T-helper 1 cell (primary cell): ENCODE measurements around the gene GALP.
A peak's percentile ranks its signal among the peaks of the same experiment; 100 is the strongest.
"Not testable (repeated sequence)": the region's sequence is repeated elsewhere in the genome, so short reads cannot be mapped to it uniquely, and the experiment has no call there.

Experiments
- DNase-seq, 5 donors: peaks; one replicate each; pipeline ENCODE4 v3.0.0-alpha.2; 2012 to 2020
- total RNA-seq, 4 donors: gene quantifications; one replicate each; lab custom pipeline; 2026; lab: John Stamatoyannopoulos, UW

Gene GALP
- total RNA-seq: 0 reads per million in 4 donors

DNA sequence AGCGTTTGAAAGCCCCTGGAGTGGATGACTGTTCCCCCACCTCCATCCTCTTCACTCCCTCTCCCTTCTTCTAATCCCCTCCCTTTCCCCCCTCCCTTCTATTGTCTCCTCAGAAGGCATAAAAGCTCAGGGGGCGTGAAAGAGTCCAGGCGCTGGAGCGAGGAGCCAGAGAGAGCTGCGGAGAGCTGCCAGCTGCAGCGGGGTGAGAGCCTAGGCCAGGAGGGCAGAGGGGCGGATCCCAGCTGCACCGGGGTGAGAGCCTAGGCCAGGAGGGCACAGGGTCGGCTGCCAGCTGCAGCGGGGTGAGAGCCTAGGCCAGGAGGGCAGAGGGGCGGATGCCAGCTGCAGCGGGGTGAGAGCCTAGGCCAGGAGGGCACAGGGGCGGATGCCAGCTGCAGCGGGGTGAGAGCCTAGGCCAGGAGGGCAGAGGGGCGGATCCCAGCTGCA is at the start of gene GALP:
Gene GALP (plus strand): TSS at position 148 of the 447 bp plus-strand sequence. CDS start 1,101 bp downstream, outside the sequence.
- not testable (repeated sequence) for DNase-seq

DNA sequence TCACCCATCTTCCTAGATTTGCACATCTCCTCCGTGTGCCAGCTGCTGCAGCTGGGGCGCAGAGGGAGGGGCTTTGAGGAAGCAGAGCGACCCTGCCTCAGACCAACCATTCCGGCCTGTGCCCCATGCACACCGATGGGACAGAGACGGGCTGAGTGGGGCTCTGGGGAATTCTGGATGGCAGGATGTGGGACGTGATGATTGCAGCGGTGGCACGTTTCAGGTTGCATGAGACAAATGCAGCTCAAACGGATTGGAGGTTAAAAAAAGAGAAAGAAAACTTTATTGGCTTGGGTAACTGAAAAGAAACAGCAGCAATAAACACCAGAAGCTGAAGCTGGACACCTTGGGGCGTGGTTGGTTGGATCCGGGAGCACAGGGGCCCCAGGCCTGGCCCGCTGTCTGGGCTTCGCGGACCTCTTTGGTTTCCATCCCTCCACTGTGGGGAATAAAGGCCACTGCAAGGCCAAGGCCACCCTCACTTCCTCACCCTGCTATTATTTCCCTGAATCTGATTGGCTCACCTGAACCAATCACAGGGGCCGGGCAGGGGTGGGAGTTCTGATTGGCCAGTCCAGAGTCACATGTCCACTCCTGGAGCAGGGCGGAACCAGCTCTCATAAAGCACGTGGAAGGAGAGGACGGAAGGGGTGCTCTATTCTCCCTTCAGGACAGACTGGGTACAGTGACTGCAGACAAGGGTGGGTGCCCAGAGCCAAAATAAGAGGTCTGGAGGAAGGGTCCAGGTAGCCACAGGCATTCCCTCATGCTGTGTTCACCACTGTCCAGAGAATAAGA is 48.6 kb upstream of the GALP start:
- no peak for DNase-seq

DNA sequence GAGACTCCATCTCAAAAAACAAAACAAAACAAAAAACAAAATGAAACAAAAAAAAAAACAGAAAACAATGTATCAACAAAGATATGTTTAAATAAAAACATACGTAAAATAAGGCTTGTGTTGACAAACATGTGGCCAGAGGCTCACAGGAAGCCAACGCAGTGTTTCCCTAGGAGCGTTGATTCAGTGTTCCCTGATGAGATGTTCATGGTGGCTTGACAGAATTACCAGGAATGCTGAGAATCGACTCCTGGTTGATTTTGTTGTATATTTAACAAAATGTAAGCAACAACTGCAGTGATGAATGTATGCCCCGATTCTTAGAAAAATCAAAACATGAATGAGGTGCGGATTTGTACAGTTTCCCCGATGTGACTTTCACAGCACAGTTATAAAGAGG is 45.8 kb upstream of the GALP start:
- DNase-seq: no peak

DNA sequence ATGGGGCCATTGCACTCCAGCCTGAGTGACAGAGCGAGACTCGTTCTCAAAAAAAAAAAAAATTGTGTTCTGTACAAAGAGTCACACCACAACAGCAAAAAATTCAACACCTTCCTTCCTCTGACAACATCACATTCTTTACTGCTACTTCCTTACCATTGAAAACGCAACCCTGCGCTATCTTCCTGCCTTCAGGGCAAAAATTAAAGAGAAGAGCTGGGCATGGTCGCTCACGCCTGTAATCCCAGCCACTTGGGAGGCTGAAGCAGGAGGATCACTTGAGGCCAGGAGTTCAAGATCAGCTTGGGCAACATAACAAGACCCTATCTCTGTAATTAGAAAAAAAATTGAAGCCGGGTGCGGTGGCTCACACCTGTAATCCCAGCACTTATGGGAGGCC is 44.2 kb upstream of the GALP start:
- no peak for DNase-seq

GRCh38 chr19:56132316-56132822 is 43.4 kb upstream of the GALP start:
- DNase-seq: no peak

DNA sequence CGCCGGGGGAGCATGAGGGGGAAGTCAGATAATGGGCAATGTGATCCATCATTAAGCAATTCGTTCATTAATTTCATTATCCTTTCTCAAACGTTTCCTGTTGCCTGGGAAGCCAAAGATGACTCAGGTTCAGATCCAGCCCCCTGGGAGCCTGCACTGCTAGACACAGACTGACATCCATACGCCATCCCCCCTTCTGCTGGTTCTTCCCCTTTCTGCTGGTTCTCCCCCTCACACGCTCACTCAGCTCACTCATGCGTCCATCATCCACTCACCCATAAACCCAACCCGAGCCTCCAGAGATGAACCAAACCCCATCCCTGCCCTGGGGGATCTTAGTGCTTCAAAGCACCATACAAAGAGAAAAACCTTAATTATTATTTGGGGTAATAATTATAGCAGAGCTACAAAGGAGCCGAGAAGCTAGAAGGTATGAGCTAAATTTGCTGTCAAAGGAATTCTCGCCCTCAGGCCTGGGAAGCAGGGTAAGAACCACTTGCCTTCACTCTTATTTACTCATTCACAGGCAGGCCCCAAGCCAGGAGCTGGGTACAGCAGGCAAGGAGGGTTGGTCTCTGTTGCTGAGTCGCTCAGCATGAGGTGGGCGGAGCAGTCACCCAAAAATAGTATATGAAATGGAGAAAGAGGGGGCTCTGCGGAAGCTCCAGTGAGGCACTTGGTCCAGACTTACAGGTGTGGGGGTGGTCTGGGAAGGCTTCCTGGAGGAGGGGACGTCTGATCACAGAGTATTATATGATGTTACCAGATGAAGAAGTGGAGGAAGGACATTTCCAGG is 41.8 kb upstream of the GALP start:
- DNase-seq: no peak

DNA sequence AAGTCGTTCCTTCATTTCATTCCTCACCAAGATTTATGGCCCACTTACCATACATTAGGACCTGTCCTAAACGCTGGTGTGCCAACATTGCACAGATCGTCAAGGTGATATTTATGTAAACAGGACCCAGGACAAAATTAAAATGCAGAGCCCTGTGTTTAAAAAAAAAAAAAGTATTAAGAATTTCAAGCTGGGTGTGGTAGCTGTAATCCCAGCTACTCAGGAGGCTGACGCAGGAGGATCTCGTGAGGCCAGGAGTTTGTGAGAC is 41.2 kb upstream of the GALP start:
- no peak for DNase-seq

GRCh38 chr19:56136362-56136761 is 39.4 kb upstream of the GALP start:
- DNase-seq: no peak

DNA sequence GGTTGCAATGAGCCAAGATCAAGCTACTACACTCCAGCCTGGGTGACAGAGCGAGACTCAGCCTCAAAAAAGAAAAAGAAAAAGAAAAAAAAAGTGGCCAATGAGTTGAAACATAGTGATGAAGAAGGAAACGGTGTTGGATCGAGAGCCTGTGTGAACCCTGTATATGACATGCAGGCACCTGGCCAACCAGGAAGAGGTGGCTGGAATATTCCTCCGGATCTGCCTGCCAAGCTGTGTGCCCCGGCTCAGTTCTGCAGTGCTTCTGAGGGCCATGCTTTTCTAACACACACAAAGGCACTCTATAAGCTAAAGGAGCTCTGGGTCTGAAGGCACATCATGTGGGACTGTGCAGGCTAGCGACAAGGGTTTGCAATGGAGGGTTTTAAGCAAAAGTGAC is 38.4 kb upstream of the GALP start:
- DNase-seq: no peak

DNA sequence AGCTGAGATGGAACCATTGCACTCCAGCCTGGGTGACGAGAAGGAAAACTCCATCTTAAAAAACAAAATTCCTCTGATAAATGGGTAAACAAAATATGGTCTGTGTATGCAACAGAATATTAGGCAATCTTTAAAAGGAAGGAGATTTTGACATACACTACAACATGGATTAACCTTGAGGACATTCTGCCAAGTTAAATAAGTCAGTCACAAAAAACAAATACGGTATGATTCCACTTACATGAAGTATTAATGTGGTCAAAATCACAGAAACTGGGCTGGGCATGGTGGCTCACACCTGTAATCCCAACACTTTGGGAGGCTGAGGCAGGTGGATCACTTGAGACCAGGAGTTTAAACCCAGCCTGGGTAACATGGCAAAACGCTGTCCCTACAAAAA is 37.7 kb upstream of the GALP start:
- DNase-seq: no peak

GRCh38 chr19:56139847-56140582 is 35.8 kb upstream of the GALP start:
- no peak for DNase-seq

GRCh38 chr19:56140583-56141416 is 35.0 kb upstream of the GALP start, which contains the start of gene ZNF444:
TSS of gene ZNF444 (plus strand) at chr19:56141287. CDS start at chr19:56146912, 5,625 bp downstream.
- peak; percentile 98 to 99 (median 99) for DNase-seq

GRCh38 chr19:56141417-56141993 is 34.3 kb upstream of the GALP start:
- peak in 3 of 5 donors; percentile 23 to 41 (median 29) for DNase-seq

GRCh38 chr19:56142087-56142787 is 33.6 kb upstream of the GALP start:
- DNase-seq: no peak

DNA sequence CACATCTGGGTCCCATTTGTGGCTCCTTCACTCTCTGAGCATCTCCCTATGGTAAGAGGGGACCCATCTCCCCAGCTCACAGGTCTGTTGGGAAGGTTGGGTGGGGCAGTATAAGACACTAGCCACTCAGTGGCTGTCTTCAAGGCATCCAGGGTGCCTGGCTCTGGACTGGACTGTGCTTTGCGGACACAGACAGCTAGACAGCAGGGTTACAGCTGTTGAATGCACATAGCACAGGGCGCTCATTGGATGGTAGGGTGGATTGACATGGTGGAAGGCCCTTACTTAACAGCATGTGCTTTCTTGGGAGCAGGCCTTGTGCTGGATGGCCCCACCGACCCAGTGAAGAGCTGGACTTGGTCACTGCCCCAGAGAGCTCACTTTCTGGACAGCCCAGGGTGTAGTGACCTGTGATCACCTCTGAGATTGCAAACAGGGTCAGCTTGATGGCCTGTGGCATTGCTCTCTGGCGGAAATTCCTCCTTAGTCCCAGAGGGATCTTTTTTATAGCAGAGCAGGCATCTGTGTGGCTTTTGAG is 32.8 kb upstream of the GALP start:
- DNase-seq: no peak

DNA sequence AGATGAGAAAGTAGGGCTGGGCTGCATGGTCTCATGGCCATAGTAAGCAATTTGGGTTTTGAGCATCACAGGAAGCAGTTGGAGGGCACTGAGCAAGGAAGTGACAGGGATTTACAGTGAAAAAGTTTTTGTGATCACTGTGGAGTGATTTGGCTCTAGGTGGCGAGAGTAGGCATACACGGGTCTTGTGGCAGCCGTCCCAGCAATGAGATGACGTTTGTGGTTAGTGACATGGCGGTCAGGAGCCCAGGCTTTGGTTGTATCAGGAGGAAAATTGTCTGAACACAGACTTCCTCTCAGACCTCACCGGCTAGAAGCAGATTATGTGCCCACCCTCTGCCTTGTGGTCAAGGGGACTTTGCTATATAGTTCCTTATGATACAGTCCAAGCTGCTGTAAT is 31.4 kb upstream of the GALP start:
- no peak for DNase-seq

DNA sequence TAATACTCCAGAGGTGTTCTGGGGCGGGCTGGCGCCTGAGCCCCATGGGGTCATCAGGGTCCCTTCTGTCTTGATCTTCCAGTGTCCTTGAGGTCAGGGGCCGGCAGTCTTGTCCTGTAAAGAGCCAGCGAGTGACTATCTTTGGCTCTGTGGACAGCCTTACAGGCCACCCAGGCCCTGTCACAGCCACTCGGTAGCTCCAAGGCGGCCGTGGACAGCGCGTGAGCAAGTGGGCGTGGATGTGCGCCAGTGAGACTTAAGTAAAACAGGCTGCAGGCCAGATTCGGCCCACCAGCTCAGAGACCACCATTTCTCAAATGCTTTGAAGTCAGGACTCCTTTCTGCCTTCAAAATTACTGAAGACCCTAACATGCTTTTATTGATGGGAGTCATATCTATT is 31.0 kb upstream of the GALP start:
- DNase-seq: no peak

DNA sequence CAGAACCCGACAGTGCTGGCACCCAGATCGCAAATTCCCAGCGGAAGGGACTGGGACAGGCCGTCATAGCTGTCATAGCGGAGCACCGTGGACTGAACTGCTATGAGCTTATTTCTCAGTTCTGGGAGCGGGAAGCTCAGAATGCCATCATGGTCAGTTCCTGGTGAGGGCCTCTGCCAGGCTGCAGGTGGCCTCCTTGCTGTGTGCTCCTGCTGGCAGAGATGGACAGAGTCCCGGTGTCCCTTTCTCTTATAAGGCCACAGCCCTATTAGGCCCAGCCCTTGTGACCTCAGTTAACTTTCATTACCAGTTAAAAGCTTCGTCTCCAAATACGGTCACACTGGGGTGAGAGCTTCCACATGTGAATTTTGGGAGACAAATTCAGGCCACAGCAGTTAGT is 30.1 kb upstream of the GALP start:
- DNase-seq: no peak

DNA sequence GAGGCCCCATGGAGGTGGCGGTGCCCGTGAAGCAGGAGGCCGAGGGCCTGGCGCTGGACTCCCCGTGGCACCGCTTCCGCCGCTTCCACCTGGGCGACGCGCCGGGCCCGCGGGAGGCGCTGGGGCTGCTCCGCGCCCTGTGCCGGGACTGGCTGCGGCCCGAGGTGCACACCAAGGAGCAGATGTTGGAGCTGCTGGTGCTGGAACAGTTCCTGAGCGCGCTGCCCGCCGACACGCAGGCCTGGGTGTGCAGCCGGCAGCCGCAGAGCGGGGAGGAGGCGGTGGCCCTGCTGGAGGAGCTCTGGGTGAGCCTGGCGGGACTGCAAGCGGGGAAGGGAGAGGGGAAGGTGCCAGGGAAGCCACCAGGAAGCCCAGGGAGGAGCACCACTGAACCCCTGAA is 28.9 kb upstream of the GALP start:
- no peak for DNase-seq

GRCh38 chr19:56147307-56147706 is 28.5 kb upstream of the GALP start:
- DNase-seq: no peak

GRCh38 chr19:56148096-56148495 is 27.7 kb upstream of the GALP start:
- no peak for DNase-seq
